ENCODE results near the gene STRADA. TPM values are rescaled to one million over a fixed set of nuclear protein-coding genes. Genes with fewer than 3 reads are reported as not detected.

The STRADA gene
- total and polyA plus RNA-seq, 2 donors (not counting 3 experiments of a cell fraction or from before 2014, with no cell fraction given) = 47.0 to 53.6 TPM

GRCh38 chr17:63786971-63787711 lies 45.5 kb upstream of the STRADA start:
- no peak overlapping the region for H3K27ac ChIP-seq (ENCODE audit: insufficient read depth, low read depth, low read length)
- no peak overlapping the region for H3K4me2 ChIP-seq (ENCODE audit: insufficient read depth, low read length)
- peaks cover 65% of the 10 kb centered on the region for H3K79me2 ChIP-seq (ENCODE audit: control insufficient read depth, insufficient read depth, low read length)
- no peaks in the 10 kb centered on the region for H3K9me3 ChIP-seq (replicated peaks; ENCODE audit: control insufficient read depth, insufficient read depth, low read length)
- no peak overlapping the region for H3K4me3 ChIP-seq (replicated peaks in 1 of 3; ENCODE audit: insufficient read depth in 1 of 3, low read depth in 1 of 3, low read length in 3 of 3)
- peaks cover 8% of the 10 kb centered on the region for H4K20me1 ChIP-seq (replicated peaks; ENCODE audit: control insufficient read depth, extremely low read depth, insufficient read depth, low read length)
- no TSS peak for BruUV-seq (replicated peaks)
- intact Hi-C loops (cut with micrococcal nuclease) (no loop called here), dilution Hi-C loops (cut with MboI; ENCODE audit: extremely low pct_ligation_motif_present, low sequenced_read_pairs) (no loop called here)
- TF ChIP-seq CTCF (IDR thresholded peaks at IDR 0.05; ENCODE audit: extremely low read depth in 1 of 2, insufficient read depth in 1 of 2, low read depth in 1 of 2, low read length in 2 of 2) = no peak
- no peak for TF ChIP-seq POLR2AphosphoS5 (IDR thresholded peaks at IDR 0.05; ENCODE audit: insufficient read depth, low read depth, low read length)
- no peak for TF ChIP-seq JUN (IDR thresholded peaks at IDR 0.05; ENCODE audit: borderline replicate concordance, insufficient read depth, insufficient read length, low read depth)
- TF ChIP-seq MYC (IDR thresholded peaks at IDR 0.05; ENCODE audit: low read depth, low read length) = no peak
- no peak for TF ChIP-seq POLR2A (IDR thresholded peaks at IDR 0.05; ENCODE audit: low read depth, low read length)
- no peak for TF ChIP-seq GATA2 (IDR thresholded peaks at IDR 0.05; ENCODE audit: insufficient read depth, insufficient read length, low read depth, low read length)
- TF ChIP-seq, protein P1, sequence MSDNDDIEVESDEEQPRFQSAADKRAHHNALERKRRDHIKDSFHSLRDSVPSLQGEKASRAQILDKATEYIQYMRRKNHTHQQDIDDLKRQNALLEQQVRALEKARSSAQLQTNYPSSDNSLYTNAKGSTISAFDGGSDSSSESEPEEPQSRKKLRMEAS (IDR thresholded peaks at IDR 0.05; ENCODE audit: insufficient read depth, insufficient read length) = no peak
- TF ChIP-seq FOS (IDR thresholded peaks at IDR 0.05; ENCODE audit: borderline replicate concordance, insufficient read depth, low read length) = no peak
- TF ChIP-seq EZH2 (IDR thresholded peaks at IDR 0.05; ENCODE audit: borderline replicate concordance, low read depth, low read length, severe bottlenecking) = no peak
- peaks cover 4% of the 10 kb centered on the region for H3K4me1 ChIP-seq (ENCODE audit: control insufficient read depth, extremely low read depth, insufficient read depth, low read length)
- FAIRE-seq (no peak), DNase-seq (ENCODE audit: low read depth, low spot score) (no peak)
- H3K27me3 ChIP-seq (ENCODE audit: control insufficient read depth in 2 of 2, insufficient read depth in 2 of 2, low read length in 2 of 2) = no peaks in the 10 kb centered on the region
- ChIA-PET CTCF (interaction anchor here (1.3 kb wide), 1 partner anchor 361 kb away, joined by 5 read pairs; no protein-coding TSS in a partner anchor), POLR2A (no interaction called here)
- H3K9me1 ChIP-seq (replicated peaks; ENCODE audit: control insufficient read depth, extremely low read depth, insufficient read depth, low read length) = no peaks in the 10 kb centered on the region
- H3K36me3 ChIP-seq (ENCODE audit: control insufficient read depth in 2 of 2, extremely low read depth in 1 of 2, insufficient read depth in 2 of 2, low read length in 2 of 2) = peaks cover 9 to 12% of the 10 kb centered on the region in 2 experiments
- H2AFZ ChIP-seq (ENCODE audit: low read depth, low read length) = no peak overlapping the region
- H3K9ac ChIP-seq (replicated peaks; ENCODE audit: extremely low read depth, insufficient read depth, low read length) = no peak overlapping the region

Measured in endothelial cell of umbilical vein (primary cell).